HCT116 (cell line): ENCODE measurements around the gene ITGA7. TPM values are rescaled to one million over a fixed set of nuclear protein-coding genes. Genes with fewer than 3 reads are reported as not detected.

Source experiments
- ATAC-seq: fragments of 200-7000 bp; cut with Tn5 transposase; 2 replicates; pipeline ENCODE4 v1.9.1; 2020; ENCODE audit warnings: mild to moderate bottlenecking, moderate library complexity
- BruUV-seq: library from RNA; stranded (reverse); fragments of 400-500 nt; replicated peaks from 2 replicates; lab custom pipeline; 2021; lab: Mats Ljungman, UMichigan
- CTCF ChIA-PET: fragments of 300-600 bp; sonication (Branson Sonifier 250); formaldehyde crosslinking; loops from one replicate; lab custom pipeline; 2021; ENCODE audit warnings: antibody characterized with exemption; lab: Charles Lee
- POLR2A ChIA-PET: fragments of 300-600, 350-600 bp; sonication (Branson Sonifier 250); formaldehyde crosslinking; loops from one replicate; lab custom pipeline; 2021; ENCODE audit warnings: antibody characterized with exemption; lab: Charles Lee
- RAD21 ChIA-PET, 2 experiments: fragments of 300-600 bp; sonication (Branson Sonifier 250); formaldehyde crosslinking; loops; one replicate each; lab custom pipeline; 2023; ENCODE audit warnings: low total read pairs in 2 of 2; ENCODE audit not compliant: uncharacterized antibody in 2 of 2, unreplicated experiment in 2 of 2, low non-redundant PET in 1 of 2; lab: Charles Lee
- DNase-seq: peaks from one replicate; pipeline ENCODE4 v3.0.0-alpha.2; 2010; ENCODE audit warnings: low read depth, low spot score
- H2AFZ ChIP-seq: fragments of 200-600 bp; shearing (Covaris generic), sonication (generic); 2 replicates; pipeline ENCODE4 v1.6.1; 2017; ENCODE audit warnings: low read depth, mixed run types, mixed read lengths, antibody characterized with exemption, low read length; ENCODE audit not compliant: poor library complexity, severe bottlenecking
- H3K27ac ChIP-seq: 2 replicates; pipeline ENCODE4 v1.5.1; 2012; ENCODE audit warnings: low read depth, low read length
- H3K27me3 ChIP-seq: fragments of 200-600 bp; sonication (generic); 2 replicates; pipeline ENCODE4 v1.6.1; 2016; ENCODE audit warnings: mixed run types, low read length, mixed read lengths; ENCODE audit not compliant: insufficient read depth
- H3K36me3 ChIP-seq, 2 experiments: fragments of 200-500 bp in 1 of 2; fragments of 200-600 bp in 1 of 2; sonication (Bioruptor generic) in 1 of 2; sonication (generic) in 1 of 2; 2 replicates each; pipeline versions ENCODE4 v1.5.1 to v1.6.1; 2014 to 2016; ENCODE audit warnings: low read length in 2 of 2, inconsistent platforms in 1 of 2, mixed read lengths in 1 of 2, mixed run types in 1 of 2; ENCODE audit not compliant: insufficient read depth in 2 of 2, control insufficient read depth in 1 of 2
- H3K4me1 ChIP-seq, 2 experiments: fragments of 200-600 bp in 1 of 2; sonication (generic) in 1 of 2; 2 replicates each; pipeline versions ENCODE4 v1.5.1 to v1.6.1; 2012 to 2017; ENCODE audit warnings: low read length in 2 of 2, inconsistent platforms in 1 of 2, mild to moderate bottlenecking in 1 of 2, mixed read lengths in 1 of 2, mixed run types in 1 of 2, moderate library complexity in 1 of 2; ENCODE audit not compliant: insufficient read depth in 2 of 2, control insufficient read depth in 1 of 2
- H3K4me2 ChIP-seq: fragments of 200-600 bp; sonication (generic); 2 replicates; pipeline ENCODE4 v1.6.1; 2017; ENCODE audit warnings: mixed run types, low read length, mixed read lengths
- H3K4me3 ChIP-seq, 2 experiments: fragments of 200-600 bp in 1 of 2; sonication (generic) in 1 of 2; replicated peaks in 1 of 2; 2 replicates each; pipeline ENCODE4 v1.5.1; 2011 to 2016; ENCODE audit warnings: low read length in 2 of 2, control low read depth in 1 of 2, low read depth in 1 of 2, mild to moderate bottlenecking in 1 of 2, mixed read lengths in 1 of 2, mixed run types in 1 of 2
- H3K79me2 ChIP-seq: fragments of 200-600 bp; sonication (generic); 2 replicates; pipeline ENCODE4 v1.6.1; 2017; ENCODE audit warnings: mild to moderate bottlenecking, mixed run types, low read length, moderate library complexity, mixed read lengths; ENCODE audit not compliant: insufficient read depth
- H3K9ac ChIP-seq: fragments of 200-600 bp; sonication (generic); 2 replicates; pipeline ENCODE4 v1.6.1; 2016; ENCODE audit warnings: low read length, mixed read lengths
- H3K9me2 ChIP-seq: fragments of 200-600 bp; sonication (generic), shearing (Covaris generic); 2 replicates; pipeline ENCODE4 v1.6.1; 2017; ENCODE audit warnings: mixed run types, mild to moderate bottlenecking, moderate library complexity; ENCODE audit not compliant: insufficient read depth
- H3K9me3 ChIP-seq, 2 experiments: fragments of 200-500 bp in 1 of 2; fragments of 200-600 bp in 1 of 2; sonication (Bioruptor generic) in 1 of 2; sonication (generic) in 1 of 2; 2 replicates each; pipeline ENCODE4 v1.6.1; 2014 to 2017; ENCODE audit warnings: low read length in 2 of 2, mixed read lengths in 2 of 2, inconsistent platforms in 1 of 2, low read depth in 1 of 2, mild to moderate bottlenecking in 1 of 2, mixed run types in 1 of 2, moderate library complexity in 1 of 2; ENCODE audit not compliant: control insufficient read depth in 1 of 2, insufficient read depth in 1 of 2
- H4K20me1 ChIP-seq: fragments of 200-600 bp; sonication (generic), shearing (Covaris generic); 2 replicates; pipeline ENCODE4 v1.6.1; 2017; ENCODE audit warnings: mixed run types, mild to moderate bottlenecking, moderate library complexity; ENCODE audit not compliant: insufficient read depth
- ELF1 ChIP-seq: IDR thresholded peaks from 2 replicates; pipeline ENCODE4 v1.6.1; 2012; ENCODE audit warnings: low read depth, borderline replicate concordance
- intact Hi-C: fragments of 100-400 bp; cut with micrococcal nuclease; formaldehyde crosslinking; loops from 2 replicates; pipeline ENCODE4 v1.10.0; 2022
- total RNA-seq: library from RNA; stranded (reverse); gene quantifications from one replicate; pipeline ENCODE4 v1.2.1, GENCODE V29; 2021; ENCODE audit not compliant: unreplicated experiment
- TF ChIP-seq, protein P1 (sequence below), 3 experiments: fragments of 200-600 bp in 1 of 3; sonication (generic) in 1 of 3; IDR thresholded peaks in 2 of 3; conservative IDR thresholded peaks in 1 of 3; 2 replicates each; pipeline ENCODE4 v1.5.1; 2012 to 2017; ENCODE audit warnings: low read depth in 2 of 3, low read length in 2 of 3, antibody characterized with exemption in 1 of 3, borderline replicate concordance in 1 of 3, control low read depth in 1 of 3, mild to moderate bottlenecking in 1 of 3, mixed read lengths in 1 of 3, mixed run types in 1 of 3, moderate library complexity in 1 of 3; ENCODE audit not compliant: insufficient read depth in 1 of 3

Gene ITGA7
- total RNA-seq, 1 experiment from 2014 or later: 17.8 TPM

DNA sequence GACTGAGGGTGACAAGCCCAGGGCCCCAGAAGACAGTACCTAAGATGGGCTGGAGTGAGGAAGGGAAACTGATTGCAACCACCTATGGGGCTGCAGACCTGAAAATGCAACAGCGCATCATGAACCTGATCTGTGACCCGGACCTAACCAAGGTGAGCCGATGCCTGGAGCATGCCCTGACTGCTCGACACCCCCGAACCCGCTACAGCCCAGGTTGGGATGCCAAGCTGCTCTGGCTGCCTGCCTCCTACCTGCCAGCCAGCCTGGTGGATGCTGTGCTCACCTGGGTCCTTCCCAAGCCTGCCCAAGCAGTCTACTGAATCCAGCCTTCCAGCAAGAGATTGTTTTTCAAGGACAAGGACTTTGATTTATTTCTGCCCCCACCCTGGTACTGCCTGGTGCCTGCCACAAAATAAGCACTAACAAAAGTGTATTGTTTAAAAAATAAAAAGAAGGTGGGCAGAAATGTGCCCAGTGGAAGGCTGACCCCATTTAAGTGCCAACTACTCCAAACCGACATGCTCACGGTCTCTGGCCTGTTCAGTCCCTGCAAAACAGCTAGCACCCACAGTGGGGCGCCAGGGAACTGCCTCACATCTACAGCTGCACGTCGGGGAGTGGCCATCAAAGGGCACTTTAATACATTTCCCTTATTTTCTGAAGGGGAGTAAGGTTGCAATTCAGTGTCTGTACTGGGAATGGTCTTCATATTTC is 16.7 kb upstream of the ITGA7 start:
- Histone ChIP-seq H3K4me1 (peaks cover 26 to 60% of the 10 kb centered on the region in 2 experiments), H3K9me2 (no peaks in the 10 kb centered on the region), H3K79me2 (peaks cover 22% of the 10 kb centered on the region), H3K4me2 (no peak overlapping the region), H4K20me1 (no peaks in the 10 kb centered on the region), H3K9ac (no peak overlapping the region), H3K27ac (no peak overlapping the region; the same call in 1 of the 2 replicates), H2AFZ (no peak overlapping the region)
- POLR2A ChIA-PET: interaction anchor here (0.7 to 1.8 kb wide), 3 partner anchors 14 to 394 kb away, joined by 3 to 9 read pairs (median 3); partner anchors contain the start of gene ZC3H10
- no peak for DNase-seq
- CTCF ChIA-PET: interaction anchor here (1.0 to 2.1 kb wide), 6 partner anchors 9 to 96 kb away, joined by 3 to 49 read pairs (median 8); partner anchors contain the start of gene BLOC1S1
- no TSS peak for BruUV-seq
- TF ChIP-seq, protein P1, sequence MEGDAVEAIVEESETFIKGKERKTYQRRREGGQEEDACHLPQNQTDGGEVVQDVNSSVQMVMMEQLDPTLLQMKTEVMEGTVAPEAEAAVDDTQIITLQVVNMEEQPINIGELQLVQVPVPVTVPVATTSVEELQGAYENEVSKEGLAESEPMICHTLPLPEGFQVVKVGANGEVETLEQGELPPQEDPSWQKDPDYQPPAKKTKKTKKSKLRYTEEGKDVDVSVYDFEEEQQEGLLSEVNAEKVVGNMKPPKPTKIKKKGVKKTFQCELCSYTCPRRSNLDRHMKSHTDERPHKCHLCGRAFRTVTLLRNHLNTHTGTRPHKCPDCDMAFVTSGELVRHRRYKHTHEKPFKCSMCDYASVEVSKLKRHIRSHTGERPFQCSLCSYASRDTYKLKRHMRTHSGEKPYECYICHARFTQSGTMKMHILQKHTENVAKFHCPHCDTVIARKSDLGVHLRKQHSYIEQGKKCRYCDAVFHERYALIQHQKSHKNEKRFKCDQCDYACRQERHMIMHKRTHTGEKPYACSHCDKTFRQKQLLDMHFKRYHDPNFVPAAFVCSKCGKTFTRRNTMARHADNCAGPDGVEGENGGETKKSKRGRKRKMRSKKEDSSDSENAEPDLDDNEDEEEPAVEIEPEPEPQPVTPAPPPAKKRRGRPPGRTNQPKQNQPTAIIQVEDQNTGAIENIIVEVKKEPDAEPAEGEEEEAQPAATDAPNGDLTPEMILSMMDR (IDR thresholded peaks at IDR 0.05 in 2 of 3, conservative IDR thresholded peaks at IDR 0.05 in 1 of 3; ENCODE audit: borderline replicate concordance in 1 of 3, insufficient read depth in 1 of 3, low read depth in 2 of 3, low read length in 2 of 3): peak in 2 of 3 experiments; percentile 81 to 83; a peak in 4 of 6 replicates
- no peak for TF ChIP-seq ELF1
- TF ChIP-seq, all 23 proteins: peak for 1
- no peaks in the 10 kb centered on the region for H3K27me3 ChIP-seq
- RAD21 ChIA-PET: interaction anchor here (0.8 to 1.4 kb wide), 3 partner anchors 9 to 13 kb away, joined by 3 to 11 read pairs (median 4); no protein-coding TSS in a partner anchor
- H3K9me3 ChIP-seq: no peaks in the 10 kb centered on the region
- peak; percentile 35 for ATAC-seq
- no peak overlapping the region for H3K4me3 ChIP-seq
- intact Hi-C loops: no loop called here
- H3K36me3 ChIP-seq: peaks cover 9 to 41% of the 10 kb centered on the region in 2 experiments; a peak in 3 of 4 replicates
